MCF 10A (cell line): Measurements from ENCODE around the gene DEXI. TPM values are rescaled to one million over a fixed set of nuclear protein-coding genes. Genes with fewer than 3 reads are reported as not detected.

ENCODE experiments used
- BruUV-seq: library from RNA; stranded (reverse); fragments of 400-500 nt; replicated peaks from 2 replicates; lab custom pipeline; 2021; lab: Mats Ljungman, UMichigan
- CTCF ChIA-PET: fragments of 300-600 bp; sonication (Branson Sonifier 250); formaldehyde crosslinking; extraction: SDS; loops from one replicate; lab custom pipeline; 2021; ENCODE audit warnings: antibody characterized with exemption, inconsistent platforms; lab: Yijun Ruan, JAX
- POLR2A ChIA-PET: fragments of 300-600, 350-650 bp; sonication (Branson Sonifier 250); formaldehyde crosslinking; extraction: SDS; loops from one replicate; lab custom pipeline; 2020; ENCODE audit warnings: antibody characterized with exemption, inconsistent platforms; lab: Yijun Ruan, JAX
- DNase-seq: peaks from one replicate; pipeline ENCODE4 v3.0.0-alpha.2; 2018; ENCODE audit not compliant: unreplicated experiment
- H3K27ac Mint-ChIP-seq: one replicate; pipeline ENCODE4 v1.8.0; 2022; ENCODE audit warnings: mild to moderate bottlenecking, low read depth, mixed read lengths; ENCODE audit not compliant: unreplicated experiment
- H3K27me3 Mint-ChIP-seq: one replicate; pipeline ENCODE4 v1.8.0; 2022; ENCODE audit warnings: mixed read lengths; ENCODE audit not compliant: insufficient read depth, unreplicated experiment
- H3K36me3 Mint-ChIP-seq: one replicate; pipeline ENCODE4 v1.8.0; 2022; ENCODE audit warnings: mild to moderate bottlenecking, moderate library complexity, mixed read lengths; ENCODE audit not compliant: insufficient read depth, unreplicated experiment
- H3K4me1 Mint-ChIP-seq: one replicate; pipeline ENCODE4 v1.8.0; 2022; ENCODE audit warnings: mixed read lengths; ENCODE audit not compliant: insufficient read depth, unreplicated experiment
- H3K4me3 Mint-ChIP-seq: one replicate; pipeline ENCODE4 v1.8.0; 2022; ENCODE audit warnings: mild to moderate bottlenecking, moderate library complexity, mixed read lengths; ENCODE audit not compliant: unreplicated experiment
- H3K9me3 Mint-ChIP-seq: one replicate; pipeline ENCODE4 v1.8.0; 2022; ENCODE audit warnings: mixed read lengths; ENCODE audit not compliant: unreplicated experiment
- CTCF ChIP-seq: fragments of 200-600 bp; IDR thresholded peaks from one replicate; pipeline ENCODE4 v1.8.0; 2022; ENCODE audit warnings: antibody characterized with exemption, mild to moderate bottlenecking; ENCODE audit not compliant: unreplicated experiment
- intact Hi-C: fragments of 100-400 bp; cut with micrococcal nuclease; formaldehyde crosslinking; loops from 2 replicates; pipeline ENCODE4 v1.14.1; 2022
- total RNA-seq: library from RNA; stranded (reverse); gene quantifications from 2 replicates; pipeline ENCODE4 v1.2.3, GENCODE V29; 2022

The DEXI gene
- total RNA-seq, 1 experiment from 2014 or later, result 24.1 TPM

GRCh38 chr16:10941127-10941933 is 938 bp downstream of the DEXI start:
- POLR2A ChIA-PET, result interaction anchor here (0.8 to 2.4 kb wide), 3 partner anchors 113 to 802 kb away, joined by 3 to 6 read pairs (median 3); partner anchors contain the start of genes NUBP1 and TXNDC11
- CTCF ChIA-PET, result interaction anchor here (0.6 to 2.7 kb wide), 8 partner anchors 9 to 620 kb away, joined by 3 to 9 read pairs (median 6); no protein-coding TSS in a partner anchor
- Mint-ChIP-seq H3K27ac (peak overlapping the region; percentile 77), H3K4me3 (peak overlapping the region; percentile 94), H3K36me3 (peaks cover 5% of the 10 kb centered on the region), H3K9me3 (no peaks in the 10 kb centered on the region), H3K4me1 (peaks cover 50% of the 10 kb centered on the region), H3K27me3 (no peaks in the 10 kb centered on the region)
- no TSS peak for BruUV-seq
- no peak for TF ChIP-seq CTCF
- intact Hi-C loops, result loop anchor here (5.0 kb wide), 1 partner anchor 79 kb away; no protein-coding TSS in a partner anchor
- DNase-seq, result peak; percentile 27

- no peak overlapping the region for H3K27ac Mint-ChIP-seq
- CTCF ChIA-PET, result interaction anchor here (0.6 to 2.7 kb wide), 9 partner anchors 8 to 619 kb away, joined by 3 to 9 read pairs (median 5); no protein-coding TSS in a partner anchor
- no peak for DNase-seq
- BruUV-seq, result TSS peak; percentile 22
- H3K27me3 Mint-ChIP-seq, result no peaks in the 10 kb centered on the region
- TF ChIP-seq CTCF, result no peak
- peak overlapping the region; percentile 94 for H3K4me3 Mint-ChIP-seq
- no peaks in the 10 kb centered on the region for H3K9me3 Mint-ChIP-seq
- H3K36me3 Mint-ChIP-seq, result peaks cover 8% of the 10 kb centered on the region
- POLR2A ChIA-PET, result interaction anchor here (0.8 to 2.4 kb wide), 3 partner anchors 112 to 802 kb away, joined by 3 to 6 read pairs (median 3); partner anchors contain the start of genes NUBP1 and TXNDC11
- H3K4me1 Mint-ChIP-seq, result peaks cover 43% of the 10 kb centered on the region
- intact Hi-C loops, result loop anchor here (5.0 kb wide), 1 partner anchor 78 kb away; no protein-coding TSS in a partner anchor
Measured at GRCh38 chr16:10940501-10941079, 1.7 kb downstream of the DEXI start.

DNA sequence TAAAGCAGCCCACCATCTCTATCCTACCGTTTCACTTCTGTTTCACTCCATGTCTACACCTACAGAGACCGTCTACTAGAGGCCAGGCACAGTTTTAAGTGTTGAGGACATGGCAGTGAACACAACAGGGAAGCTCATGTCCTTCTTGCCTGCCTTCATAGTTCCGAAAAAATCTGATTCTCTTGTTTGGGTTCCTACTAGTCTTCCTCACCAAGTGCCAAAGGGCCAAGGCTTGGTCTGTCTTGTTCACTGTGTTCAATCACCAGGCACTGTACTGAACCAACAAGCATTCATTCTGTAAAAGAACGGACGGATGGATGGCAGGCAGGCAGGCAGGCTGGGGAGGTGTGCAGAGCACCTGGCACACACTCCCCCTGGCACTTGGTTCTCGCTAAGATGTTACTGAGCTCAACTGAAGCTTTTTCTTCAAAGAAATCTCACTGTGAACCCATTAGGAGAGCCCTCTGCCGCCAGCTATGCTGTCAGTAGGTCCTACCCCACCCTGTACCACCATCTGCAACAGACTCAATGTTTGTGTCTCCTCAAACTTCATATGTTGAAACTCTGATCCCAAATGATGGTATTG is 2.5 kb downstream of the DEXI start:
- no peaks in the 10 kb centered on the region for H3K9me3 Mint-ChIP-seq
- no peaks in the 10 kb centered on the region for H3K27me3 Mint-ChIP-seq
- BruUV-seq, result no TSS peak
- intact Hi-C loops, result loop anchor here (5.0 kb wide), 1 partner anchor 77 kb away; no protein-coding TSS in a partner anchor
- no peak overlapping the region for H3K27ac Mint-ChIP-seq
- peaks cover 10% of the 10 kb centered on the region for H3K36me3 Mint-ChIP-seq
- ChIA-PET CTCF (interaction anchor here (0.6 to 2.7 kb wide), 4 partner anchors 15 to 425 kb away, joined by 3 to 9 read pairs (median 5); no protein-coding TSS in a partner anchor), POLR2A (no interaction called here)
- no peak for TF ChIP-seq CTCF
- H3K4me1 Mint-ChIP-seq, result peaks cover 36% of the 10 kb centered on the region
- no peak for DNase-seq
- peak overlapping the region; percentile 94 for H3K4me3 Mint-ChIP-seq
